ENCODE data around the gene INPP4B.
"Not testable (repeated sequence)": the region's sequence is repeated elsewhere in the genome, so short reads cannot be mapped to it uniquely, and the experiment has no call there.

Gene INPP4B

DNA sequence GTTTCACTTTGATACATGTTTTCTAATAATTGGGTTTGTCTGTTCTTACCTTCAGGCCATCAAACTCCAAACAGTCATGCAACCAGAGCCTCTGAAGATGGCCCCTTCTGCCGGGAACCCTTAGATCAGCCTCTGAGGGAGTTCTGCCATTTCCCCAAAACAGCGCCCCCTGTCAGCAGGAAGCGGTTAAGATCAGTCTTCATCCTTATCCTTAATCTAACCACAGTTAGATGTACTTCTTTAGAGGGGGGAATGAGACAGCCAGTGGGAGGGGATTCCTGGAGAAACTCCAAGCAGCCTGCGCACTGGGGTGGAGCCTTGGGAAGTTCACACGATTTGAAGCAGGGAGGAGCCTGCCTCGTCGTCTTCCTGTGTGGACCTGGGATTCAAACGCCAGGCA lies 185.4 kb downstream of the INPP4B start:
- DNase-seq, result no peak

DNA sequence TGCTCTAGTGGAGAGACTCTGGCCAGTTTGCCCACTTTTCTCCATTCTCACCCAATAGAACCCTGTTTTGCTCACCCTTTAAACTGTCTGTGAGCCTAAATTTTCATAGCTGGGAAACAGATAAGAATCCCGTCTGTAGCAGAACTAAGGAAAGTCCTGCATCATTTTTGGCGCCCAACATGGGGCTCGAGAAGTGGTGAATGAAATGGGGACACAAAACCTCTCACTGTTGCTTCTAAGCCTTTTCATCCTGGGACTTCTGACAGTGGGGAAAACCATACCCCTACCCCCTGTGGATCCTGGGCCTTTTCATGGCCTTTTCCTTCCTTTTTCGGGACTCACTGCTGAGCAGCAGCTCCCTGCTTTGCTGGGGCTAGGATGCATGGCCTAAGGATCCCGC lies 189.9 kb downstream of the INPP4B start:
- DNase-seq, result no peak

DNA sequence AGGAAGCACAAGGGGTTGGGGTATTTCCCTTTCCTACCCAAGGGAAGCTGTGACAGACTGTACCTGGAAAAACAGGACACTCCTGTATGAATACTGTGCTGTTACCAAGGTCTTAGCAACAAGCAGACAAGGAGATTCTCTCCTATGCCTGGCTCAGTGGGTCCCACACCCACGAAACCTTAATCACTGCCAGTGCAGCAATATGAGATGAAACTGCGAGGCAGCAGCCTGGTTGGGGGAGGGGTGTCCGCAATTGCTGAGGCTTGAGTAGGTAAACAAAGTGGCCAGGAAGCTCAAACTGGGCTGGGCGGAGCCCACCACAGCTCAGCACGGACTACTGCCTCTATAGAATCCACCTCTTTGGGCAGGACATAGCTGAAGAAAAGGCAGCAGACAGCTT lies 197.7 kb downstream of the INPP4B start:
- no peak for DNase-seq

DNA sequence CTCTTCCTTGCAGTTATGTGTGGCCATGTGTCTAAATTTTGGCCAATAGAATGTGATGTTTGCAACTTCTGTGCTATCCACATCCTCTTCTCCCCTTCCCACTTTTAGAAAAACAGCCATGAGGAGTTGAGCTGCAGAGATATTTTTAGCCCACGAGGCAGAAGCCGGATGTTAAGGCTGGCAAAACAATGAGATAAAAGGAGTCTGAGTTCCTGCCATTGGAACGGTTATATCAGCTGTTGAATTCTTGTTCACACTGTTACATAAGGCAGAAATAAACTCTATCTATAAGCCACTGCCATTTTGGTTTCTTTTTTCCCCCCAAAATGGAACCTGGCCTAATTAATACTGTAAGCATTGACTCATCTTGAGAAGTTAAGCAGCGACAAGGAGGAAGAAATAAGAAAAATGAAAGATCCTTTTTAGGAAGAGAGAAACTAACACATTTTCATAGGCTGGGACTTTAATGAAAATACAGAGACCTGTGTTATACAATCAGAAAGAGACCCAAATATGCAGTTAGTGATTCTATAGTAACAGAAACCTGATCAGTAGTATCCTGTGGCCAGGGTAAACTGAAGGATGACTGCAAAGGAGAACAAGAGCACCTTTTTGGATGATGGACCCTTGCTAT lies 200.5 kb downstream of the INPP4B start:
- no peak for DNase-seq

DNA sequence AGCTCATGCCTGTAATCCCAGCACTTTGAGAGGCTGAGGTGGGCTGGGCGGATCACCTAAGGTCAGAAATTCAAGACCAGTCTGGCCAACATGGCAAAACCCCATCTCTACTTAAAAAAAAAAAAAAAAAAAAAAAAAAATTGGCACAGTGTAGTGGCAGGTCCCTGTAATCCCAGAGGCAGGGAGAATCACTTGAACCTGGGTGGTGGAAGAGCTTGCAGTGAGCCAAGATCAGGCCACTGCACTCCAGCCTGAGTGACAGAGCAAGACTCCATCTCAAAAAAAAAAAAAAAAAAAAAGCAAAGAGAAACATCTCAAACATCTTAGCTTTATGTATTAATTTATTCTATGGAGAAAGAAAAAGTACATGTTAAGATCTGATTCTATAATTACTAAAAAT lies 201.5 kb downstream of the INPP4B start:
- not testable (repeated sequence) for DNase-seq

DNA sequence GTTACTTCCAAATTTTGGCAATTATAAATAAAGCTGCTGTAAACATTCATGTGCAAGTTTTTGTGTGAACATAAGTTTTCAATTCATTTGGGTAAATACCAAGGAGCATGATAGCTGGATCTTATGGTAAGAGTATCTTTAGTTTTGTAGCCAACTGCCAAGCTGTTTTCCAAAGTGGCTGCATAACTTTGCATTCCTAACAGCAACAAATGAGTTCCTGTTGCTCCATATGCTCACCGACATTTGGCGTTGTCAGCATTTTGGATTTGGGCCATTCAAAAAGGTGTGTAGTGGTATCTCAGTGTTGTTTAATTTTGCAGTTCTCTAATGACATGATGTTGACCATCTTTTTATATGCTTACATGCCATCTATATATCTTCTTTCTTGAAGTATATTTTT lies 208.5 kb downstream of the INPP4B start:
- DNase-seq, result no peak

DNA sequence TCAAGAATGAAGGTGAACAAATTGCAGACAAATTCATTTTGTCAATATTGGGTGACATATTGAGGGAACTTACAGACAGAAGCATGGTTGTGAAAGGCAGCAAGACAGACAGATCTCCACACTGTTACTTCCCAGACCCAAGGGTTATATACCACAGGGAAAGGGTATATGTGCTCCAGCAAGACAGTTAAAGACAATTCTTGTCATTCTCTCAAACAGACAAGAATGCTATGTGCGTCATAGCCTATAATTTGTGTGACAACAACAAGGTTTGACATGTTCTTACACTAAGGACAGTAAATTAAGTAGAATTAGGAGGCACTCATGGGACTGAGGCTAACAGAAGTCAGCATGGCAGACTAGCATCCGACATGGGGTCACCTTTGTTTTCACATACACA lies 214.3 kb downstream of the INPP4B start:
- DNase-seq, result no peak

DNA sequence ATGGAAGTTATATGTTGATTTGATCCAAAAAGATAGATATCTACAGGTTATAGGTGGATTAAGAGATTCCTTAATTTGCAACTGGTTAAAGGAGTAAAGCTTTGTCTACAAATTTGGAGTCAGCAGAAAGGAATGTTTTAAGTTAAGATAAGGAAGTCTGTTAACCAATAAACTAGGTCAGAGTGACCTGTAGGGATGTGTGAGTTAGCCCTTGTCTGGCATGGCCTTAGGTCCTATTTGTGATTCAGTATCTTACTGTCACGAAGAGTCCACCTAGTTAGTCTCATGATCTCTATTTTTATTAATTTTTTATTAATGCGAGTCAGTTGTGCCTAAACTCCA lies 230.8 kb downstream of the INPP4B start:
- no peak for DNase-seq

DNA sequence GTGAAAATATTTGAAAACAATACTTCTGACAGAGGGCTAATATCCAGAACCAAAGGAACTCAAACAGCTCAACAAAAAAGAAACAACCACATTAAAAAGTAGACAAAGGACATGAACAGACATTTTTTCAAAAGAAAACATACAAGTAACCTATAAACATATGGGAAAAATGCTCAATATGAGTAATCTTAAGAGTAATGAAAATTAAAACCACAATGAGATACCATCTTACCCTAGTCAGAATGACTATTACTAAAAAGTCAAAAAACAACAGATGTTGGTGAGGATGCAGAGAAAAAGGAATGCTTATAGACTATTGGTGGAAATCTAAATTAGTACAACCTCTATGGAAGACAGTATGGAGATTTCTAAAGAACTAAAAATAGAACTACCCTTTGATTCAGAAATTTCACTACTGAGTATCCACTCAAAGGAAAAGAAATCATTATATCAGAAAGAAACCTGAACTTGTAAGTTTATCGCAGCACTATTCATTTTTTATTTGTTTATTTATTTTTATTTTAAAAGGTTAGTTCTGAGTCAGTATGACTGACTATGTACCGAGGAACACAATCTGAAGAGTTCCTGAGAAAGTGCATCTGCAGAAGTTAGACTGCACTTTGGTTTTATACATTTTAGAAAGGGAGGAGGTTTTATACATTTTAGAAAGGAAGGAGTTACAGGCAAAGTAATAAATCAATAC lies 231.3 kb downstream of the INPP4B start:
- DNase-seq, result no peak

DNA sequence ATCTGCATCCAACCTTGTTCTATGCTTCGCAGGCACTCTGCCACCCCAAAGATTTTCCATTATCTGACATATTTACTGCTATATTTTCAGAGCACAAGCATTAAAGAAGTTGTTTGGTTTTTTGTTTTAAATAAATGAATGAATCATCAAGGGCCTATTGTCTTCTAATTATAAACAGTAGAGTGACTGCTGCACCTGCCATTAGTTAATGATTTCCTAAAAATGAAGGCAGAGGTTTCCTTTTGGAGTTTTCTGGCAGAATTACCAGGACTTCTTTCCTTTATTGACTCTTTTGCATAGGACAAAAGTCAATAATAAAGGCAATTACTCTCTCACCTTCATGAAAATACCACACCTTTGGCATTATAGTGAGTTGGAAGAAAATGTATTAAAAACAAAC lies 238.1 kb downstream of the INPP4B start:
- no peak for DNase-seq

DNA sequence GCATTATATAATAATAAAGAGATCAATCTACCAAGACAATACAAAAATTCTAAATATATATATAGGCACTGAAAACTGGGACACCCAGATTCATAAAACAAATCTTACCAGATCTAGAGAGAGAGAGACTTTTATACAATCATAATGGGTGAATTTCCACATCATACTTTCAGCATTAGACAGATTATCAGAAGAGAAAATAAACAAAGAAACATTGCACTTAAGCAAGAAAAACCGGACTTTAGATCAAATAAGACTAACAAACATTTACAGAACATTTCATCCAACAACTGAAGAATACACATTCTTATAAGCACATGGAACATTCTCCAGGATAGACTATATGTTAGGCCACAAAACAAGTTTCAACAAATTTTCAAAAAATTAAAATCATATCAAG lies 245.1 kb downstream of the INPP4B start:
- DNase-seq, result no peak

DNA sequence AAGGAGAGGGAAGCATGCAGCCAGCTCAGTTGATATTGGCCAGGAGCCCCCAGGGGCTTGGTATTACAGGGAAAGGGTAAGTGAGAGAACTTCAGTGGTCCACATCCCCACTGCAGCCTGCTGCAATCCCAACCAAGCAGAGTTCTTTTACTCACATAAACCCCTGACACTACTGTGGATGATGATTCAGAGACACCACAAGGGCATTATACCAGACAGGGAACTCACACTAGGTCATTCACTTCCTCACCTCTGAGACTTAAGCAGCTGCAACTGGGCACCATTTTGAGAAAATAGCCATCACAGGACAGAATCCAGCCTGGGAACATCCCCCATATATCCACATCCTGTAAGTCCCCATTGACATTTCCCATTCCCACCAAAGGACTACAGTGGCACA lies 248.0 kb downstream of the INPP4B start:
- no peak for DNase-seq

DNA sequence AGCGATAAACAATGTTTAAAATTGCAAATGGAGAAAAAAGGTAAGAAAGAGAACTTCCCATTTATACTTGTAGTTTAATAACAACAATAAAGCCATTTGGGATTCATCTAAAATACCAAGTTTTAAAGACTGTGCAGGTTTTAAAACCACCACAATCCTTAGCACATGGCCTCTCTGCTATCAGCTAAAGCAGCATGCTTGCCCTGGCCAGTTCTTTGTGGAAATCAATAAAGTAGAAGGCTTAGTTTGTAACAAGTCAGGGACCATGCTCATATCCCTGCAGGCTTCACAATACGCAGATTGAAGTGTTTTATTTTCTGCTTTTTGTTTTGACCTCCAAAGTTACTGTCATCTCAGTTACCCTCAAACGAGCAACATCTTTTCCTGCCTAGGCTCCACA lies 249.5 kb downstream of the INPP4B start:
- no peak for DNase-seq

DNA sequence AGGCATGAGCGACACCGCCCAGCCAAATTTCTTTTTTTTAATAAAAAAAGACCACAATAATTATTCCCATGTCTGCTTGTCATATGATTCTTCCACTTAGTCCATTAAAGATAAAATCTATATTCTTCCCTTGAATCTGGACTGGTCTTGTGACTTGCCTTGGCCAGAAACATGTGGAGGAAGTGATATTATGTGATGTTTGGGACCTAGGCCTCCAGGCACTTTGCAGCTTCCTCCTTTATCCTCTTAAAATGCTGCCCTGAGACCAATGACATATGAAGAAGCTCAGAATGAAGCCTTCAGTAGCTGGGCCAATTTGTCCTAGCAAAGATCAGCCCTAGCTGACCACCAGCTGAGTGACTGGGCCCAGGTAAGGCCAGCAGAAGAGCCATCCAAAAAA lies 250.0 kb downstream of the INPP4B start:
- DNase-seq, result no peak

DNA sequence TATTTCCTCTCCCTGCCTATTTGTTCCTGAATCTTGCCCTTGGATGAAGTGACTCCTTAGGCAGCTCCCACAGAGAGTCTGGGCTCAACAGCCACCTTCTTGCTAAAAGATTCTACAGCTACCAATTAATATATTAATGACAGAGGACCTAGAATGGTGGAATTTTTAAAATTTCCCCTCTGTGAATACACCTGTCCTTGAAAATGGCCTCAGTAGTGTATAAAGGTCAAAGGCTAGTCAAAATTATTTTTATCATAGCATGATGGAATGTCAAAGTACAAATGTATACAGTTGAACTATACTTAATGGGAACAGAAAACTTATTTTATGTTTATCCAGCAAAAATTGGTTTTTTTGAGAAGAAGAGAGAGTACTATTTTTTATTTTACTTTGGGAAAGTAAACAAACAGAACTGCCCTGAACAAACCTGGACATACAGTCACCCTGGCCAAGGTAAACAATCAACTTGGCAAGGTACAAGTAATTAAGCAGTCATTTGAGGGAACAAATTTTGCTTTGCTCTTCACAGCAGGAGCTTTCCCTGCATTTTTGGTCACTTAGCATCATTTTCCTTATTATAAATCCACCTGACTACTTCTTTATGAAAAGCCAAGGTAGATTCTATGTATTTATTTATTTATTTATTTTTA lies 250.8 kb downstream of the INPP4B start:
- DNase-seq, result no peak

DNA sequence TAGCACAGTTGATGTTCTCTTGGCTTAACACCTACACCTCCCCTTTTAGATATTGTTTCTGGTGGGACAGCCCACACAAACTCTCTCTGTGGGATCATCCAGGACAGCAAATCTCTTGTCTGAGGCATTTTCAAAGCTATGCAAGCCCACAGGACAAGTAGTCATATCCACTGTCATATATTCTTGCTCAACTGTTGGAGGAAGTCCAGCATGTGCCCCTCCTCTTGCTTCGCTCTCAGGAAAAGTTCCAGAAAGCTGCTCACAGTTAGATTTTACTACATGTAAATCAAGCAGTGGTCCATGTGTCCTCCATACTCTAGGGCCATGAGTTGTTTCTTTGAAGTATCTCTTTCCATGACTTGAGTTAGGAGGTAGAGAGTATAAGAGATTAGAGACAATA lies 260.7 kb downstream of the INPP4B start:
- DNase-seq, result no peak

DNA sequence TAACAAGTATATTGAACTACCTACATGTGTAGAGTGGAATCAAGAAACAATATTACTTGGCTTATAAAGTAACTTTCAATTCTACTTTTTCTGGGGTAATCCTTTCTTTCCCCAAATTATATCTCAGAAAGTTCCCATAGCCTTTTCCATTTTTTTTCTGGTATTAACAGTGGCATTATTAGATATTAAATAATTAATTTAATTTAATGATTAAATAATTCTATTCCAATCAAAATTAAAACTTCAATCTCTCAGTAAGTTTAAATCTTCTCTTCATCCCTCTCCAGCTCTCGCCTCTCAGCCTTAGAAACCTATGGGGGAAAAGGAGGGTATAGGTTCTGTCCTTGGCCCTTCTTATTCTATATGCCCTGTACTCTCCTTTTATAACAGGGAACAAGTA lies 262.4 kb downstream of the INPP4B start:
- DNase-seq, result no peak

DNA sequence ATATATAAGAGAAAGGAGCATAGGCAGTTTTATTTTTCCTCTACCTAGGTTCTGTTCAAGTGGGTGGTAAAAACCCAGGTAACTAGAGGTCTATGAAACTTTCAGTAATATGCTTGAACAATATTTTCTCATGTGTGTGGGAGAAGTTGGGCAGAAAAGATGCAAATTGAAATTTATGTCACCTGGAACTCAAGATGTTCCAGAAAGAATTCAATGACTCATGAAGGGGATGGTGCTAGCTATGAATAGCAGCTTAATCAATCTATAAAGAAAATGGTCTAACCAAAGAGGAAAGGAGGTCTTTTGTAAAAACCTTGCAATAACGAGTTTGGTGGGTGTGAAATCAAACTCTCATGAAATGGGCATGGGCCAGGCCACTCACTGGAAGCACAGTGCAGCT lies 263.8 kb downstream of the INPP4B start:
- no peak for DNase-seq

DNA sequence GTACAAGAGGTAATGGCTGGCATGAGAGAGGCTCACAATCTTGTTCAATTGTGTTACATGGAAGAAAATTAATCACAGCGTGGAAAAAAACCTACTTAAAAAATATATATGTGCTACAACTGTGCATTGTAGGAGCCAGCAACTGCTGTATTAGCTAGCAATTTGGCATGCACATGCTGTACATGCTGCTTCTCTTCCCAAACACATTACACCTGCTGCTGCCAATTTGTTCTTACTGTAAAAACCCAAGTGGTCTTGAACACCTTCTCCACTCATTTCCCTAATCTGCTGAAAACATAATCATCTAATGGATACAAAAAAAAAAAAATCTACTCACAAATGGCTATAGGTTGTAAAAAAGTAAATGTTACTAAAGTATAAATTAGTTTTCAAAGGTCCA lies 264.2 kb downstream of the INPP4B start:
- no peak for DNase-seq

DNA sequence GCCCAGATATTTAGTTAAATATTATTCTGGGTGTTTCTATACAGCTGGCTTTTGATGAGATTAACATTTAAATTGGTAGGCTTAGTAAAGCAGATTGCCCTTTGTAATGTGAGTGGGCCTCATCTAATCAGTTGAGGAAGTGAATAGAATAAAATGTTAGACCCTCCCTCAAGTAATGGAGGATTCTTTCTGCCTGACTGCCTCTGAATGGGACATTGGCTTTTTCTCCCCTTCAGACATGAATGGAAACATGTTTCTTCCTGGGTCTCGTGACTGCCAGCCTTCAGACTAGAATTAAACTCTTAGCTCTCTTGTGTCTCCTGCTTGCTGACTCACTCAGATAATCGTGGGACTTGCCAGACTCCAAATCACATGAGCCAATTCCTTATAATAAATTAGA lies 266.7 kb downstream of the INPP4B start:
- no peak for DNase-seq

DNA sequence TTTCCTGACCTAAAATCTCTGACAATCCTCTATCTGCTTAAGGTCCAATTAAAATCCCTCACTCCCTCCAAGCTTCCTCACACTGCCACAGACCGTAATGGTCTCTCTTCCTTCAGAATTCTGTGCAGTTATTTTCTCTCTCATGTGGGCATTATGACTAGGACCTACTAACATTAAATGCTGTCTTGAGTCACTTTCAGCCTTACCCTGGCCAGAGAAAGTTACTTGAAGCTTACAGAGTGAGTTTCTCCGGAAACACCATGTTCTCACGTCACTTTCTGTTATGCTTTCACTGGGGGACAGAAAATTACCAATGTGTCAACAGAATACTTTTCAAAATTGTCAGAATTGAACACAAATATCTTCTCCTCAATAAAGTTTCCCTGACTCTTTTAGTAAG lies 271.8 kb downstream of the INPP4B start:
- no peak for DNase-seq

DNA sequence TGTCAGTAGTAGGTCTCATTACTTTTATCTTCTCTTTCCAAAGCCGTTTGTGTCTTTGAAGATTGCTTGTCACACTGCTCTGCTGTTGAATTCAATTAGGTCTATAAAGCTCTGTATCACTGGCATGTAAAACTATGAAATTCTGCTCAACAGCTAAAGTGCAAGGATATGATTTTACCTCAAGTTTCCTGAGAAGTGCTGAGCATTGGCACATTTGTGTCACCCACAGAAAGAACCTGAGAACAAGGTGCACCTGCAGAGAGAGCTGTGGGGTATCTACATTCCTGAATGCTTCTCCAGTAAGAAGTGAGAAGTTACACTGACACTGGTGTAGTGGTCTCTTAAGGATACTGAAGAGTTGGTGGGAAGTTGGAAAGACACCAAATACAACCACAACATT lies 274.0 kb downstream of the INPP4B start:
- DNase-seq, result no peak

DNA sequence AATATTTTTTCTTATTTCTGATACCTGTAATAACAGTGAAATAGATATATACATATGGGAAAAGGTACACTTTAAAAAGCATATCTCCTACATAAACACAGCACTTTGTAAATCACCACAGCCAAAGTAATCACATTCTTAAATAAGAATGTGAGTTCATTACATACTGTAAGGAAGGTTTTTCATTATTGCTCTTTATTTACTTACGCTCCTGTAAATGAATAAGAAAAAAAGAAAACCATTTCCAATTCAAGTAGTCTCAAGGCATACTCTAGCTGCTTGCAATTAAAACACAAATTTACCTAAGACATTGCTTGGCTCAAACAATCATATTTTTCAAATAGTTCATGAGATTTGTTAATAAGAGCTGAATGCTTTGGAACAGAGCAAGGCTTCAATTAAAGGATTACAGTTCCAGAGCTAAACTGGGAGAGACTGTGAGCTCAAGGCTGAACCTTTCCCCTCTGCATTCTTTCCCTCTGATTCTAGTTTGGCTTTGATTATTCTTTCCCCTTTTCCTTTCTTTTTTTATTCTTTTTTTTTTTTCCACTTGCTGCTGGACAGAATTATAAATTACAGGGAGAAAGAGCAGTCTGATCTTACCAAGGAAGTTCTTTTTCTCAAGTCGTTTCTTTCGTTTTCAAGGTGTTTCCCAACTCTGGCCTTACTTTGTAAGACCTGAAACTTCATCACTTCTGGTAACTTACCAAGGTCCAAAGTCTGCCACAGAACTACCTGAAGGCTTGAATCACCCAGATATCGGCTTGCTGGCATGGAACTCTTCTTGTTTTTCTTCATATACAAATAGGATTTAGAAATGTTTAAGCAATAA lies 278.3 kb downstream of the INPP4B start:
- no peak for DNase-seq

DNA sequence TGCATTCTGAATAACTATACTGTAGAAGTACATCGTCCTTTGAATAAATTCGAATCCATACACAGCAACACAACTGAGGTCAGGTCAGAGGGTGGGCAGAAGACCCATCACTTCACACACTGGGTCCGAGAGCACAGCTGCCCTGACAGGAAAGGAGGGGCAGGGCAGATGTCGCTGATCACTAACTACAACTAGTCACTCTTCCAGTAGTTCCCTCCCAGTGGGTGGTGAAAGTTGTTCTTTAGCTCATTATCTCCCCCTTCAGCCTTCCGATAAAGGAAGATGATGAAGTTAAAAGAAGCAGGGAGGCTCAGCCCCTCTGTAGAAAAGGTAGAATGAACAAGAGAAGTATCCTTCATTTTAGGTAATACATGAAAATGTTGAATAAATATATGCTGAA lies 278.9 kb downstream of the INPP4B start:
- no peak for DNase-seq
